ENCODE measurements around the gene CLDN19.

Gene CLDN19

GRCh38 chr1:42692461-42692860 is 47.6 kb downstream of the CLDN19 start:
- no peak for TF ChIP-seq SIN3A (IDR thresholded peaks at IDR 0.05; ENCODE audit: borderline replicate concordance, insufficient read depth, low read length)

DNA sequence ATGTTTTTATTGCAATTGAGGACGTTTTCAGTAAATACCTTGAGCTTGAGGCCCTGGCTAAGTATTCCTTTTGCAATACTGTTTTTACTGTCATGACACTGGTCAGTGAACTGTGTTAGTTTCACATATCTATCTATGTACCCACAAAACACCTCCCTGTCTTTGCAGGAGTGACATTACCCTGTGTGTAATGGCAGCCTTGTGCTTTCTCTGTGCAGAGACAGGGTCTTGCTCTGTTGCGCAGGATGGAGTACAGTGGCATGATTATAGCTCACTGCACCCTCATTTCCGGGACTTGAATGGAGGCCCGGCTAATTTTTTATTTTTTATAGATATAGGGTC is 48.9 kb downstream of the CLDN19 start:
- TF ChIP-seq POLR2AphosphoS5 (IDR thresholded peaks at IDR 0.05; ENCODE audit: low read depth, low read length) (no peak), FOXP2 (optimal IDR thresholded peaks at IDR 0.05; ENCODE audit: borderline replicate concordance, extremely low read depth, extremely low read length, insufficient read depth) (no peak), TAF1 (IDR thresholded peaks at IDR 0.05; ENCODE audit: borderline replicate concordance, insufficient read depth, low read length) (no peak), SIN3A (IDR thresholded peaks at IDR 0.05; ENCODE audit: borderline replicate concordance, insufficient read depth, low read length) (no peak)
- TF ChIP-seq, protein P1, sequence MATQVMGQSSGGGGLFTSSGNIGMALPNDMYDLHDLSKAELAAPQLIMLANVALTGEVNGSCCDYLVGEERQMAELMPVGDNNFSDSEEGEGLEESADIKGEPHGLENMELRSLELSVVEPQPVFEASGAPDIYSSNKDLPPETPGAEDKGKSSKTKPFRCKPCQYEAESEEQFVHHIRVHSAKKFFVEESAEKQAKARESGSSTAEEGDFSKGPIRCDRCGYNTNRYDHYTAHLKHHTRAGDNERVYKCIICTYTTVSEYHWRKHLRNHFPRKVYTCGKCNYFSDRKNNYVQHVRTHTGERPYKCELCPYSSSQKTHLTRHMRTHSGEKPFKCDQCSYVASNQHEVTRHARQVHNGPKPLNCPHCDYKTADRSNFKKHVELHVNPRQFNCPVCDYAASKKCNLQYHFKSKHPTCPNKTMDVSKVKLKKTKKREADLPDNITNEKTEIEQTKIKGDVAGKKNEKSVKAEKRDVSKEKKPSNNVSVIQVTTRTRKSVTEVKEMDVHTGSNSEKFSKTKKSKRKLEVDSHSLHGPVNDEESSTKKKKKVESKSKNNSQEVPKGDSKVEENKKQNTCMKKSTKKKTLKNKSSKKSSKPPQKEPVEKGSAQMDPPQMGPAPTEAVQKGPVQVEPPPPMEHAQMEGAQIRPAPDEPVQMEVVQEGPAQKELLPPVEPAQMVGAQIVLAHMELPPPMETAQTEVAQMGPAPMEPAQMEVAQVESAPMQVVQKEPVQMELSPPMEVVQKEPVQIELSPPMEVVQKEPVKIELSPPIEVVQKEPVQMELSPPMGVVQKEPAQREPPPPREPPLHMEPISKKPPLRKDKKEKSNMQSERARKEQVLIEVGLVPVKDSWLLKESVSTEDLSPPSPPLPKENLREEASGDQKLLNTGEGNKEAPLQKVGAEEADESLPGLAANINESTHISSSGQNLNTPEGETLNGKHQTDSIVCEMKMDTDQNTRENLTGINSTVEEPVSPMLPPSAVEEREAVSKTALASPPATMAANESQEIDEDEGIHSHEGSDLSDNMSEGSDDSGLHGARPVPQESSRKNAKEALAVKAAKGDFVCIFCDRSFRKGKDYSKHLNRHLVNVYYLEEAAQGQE (IDR thresholded peaks at IDR 0.05; ENCODE audit: insufficient read depth in 1 of 2, low read depth in 2 of 2, low read length in 2 of 2), result no peak

- TF ChIP-seq FOXP2 (optimal IDR thresholded peaks at IDR 0.05; ENCODE audit: borderline replicate concordance, extremely low read depth, extremely low read length, insufficient read depth) (no peak), POLR2AphosphoS5 (IDR thresholded peaks at IDR 0.05; ENCODE audit: low read depth, low read length) (no peak), SIN3A (IDR thresholded peaks at IDR 0.05; ENCODE audit: borderline replicate concordance, insufficient read depth, low read length) (no peak), TAF1 (IDR thresholded peaks at IDR 0.05; ENCODE audit: borderline replicate concordance, insufficient read depth, low read length) (no peak)
- TF ChIP-seq, protein P1 (IDR thresholded peaks at IDR 0.05; ENCODE audit: insufficient read depth in 1 of 2, low read depth in 2 of 2, low read length in 2 of 2), result no peak
Observed at GRCh38 chr1:42690477-42691156, 49.4 kb downstream of the CLDN19 start.

DNA sequence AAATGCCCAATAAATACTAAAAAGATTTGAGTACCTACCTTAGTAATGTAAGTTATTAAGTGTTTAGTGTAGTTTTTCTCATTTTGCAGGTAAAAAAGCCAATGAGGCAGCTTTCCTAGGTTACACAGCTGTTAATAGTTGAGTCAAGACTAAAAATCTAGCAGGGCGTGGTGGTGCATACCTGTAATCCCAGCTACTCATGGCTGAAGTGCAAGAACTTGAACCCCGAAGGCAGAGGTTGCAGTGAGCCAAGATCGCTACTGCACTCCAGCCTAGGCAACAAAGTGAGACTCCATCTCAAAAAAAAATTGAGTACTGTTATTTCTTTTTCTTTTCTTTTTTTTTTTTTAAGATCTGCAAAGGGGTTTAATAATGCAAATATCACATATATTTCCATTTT is 50.1 kb downstream of the CLDN19 start:
- TF ChIP-seq TAF1 (IDR thresholded peaks at IDR 0.05; ENCODE audit: borderline replicate concordance, insufficient read depth, low read length), result no peak
- TF ChIP-seq, protein P1 (IDR thresholded peaks at IDR 0.05; ENCODE audit: insufficient read depth in 1 of 2, low read depth in 2 of 2, low read length in 2 of 2), result no peak
- no peak for TF ChIP-seq SIN3A (IDR thresholded peaks at IDR 0.05; ENCODE audit: borderline replicate concordance, insufficient read depth, low read length)
- no peak for TF ChIP-seq FOXP2 (optimal IDR thresholded peaks at IDR 0.05; ENCODE audit: borderline replicate concordance, extremely low read depth, extremely low read length, insufficient read depth)
- TF ChIP-seq POLR2AphosphoS5 (IDR thresholded peaks at IDR 0.05; ENCODE audit: low read depth, low read length), result no peak

GRCh38 chr1:42686418-42686817 is 53.6 kb downstream of the CLDN19 start:
- TF ChIP-seq POLR2AphosphoS5 (IDR thresholded peaks at IDR 0.05; ENCODE audit: low read depth, low read length), result no peak
- no peak for TF ChIP-seq SIN3A (IDR thresholded peaks at IDR 0.05; ENCODE audit: borderline replicate concordance, insufficient read depth, low read length)
- TF ChIP-seq TAF1 (IDR thresholded peaks at IDR 0.05; ENCODE audit: borderline replicate concordance, insufficient read depth, low read length), result no peak
- TF ChIP-seq, protein P1 (IDR thresholded peaks at IDR 0.05; ENCODE audit: insufficient read depth in 1 of 2, low read depth in 2 of 2, low read length in 2 of 2), result no peak
- TF ChIP-seq FOXP2 (optimal IDR thresholded peaks at IDR 0.05; ENCODE audit: borderline replicate concordance, extremely low read depth, extremely low read length, insufficient read depth), result no peak
